Smooth muscle cell (in vitro differentiated cells): ENCODE measurements around the gene HSPA1L. TPM values are rescaled to one million over a fixed set of nuclear protein-coding genes. Genes with fewer than 3 reads are reported as not detected.

ENCODE experiments used
- DNase-seq: peaks from one replicate; lab custom pipeline; 2025; ENCODE audit not compliant: unreplicated experiment; lab: John Stamatoyannopoulos, UW
- H2AFZ ChIP-seq: fragments of 200-600 bp; sonication (generic); 2 replicates; pipeline ENCODE4 v1.6.0; 2016; ENCODE audit warnings: antibody characterized with exemption, low read depth, mild to moderate bottlenecking
- H3F3A ChIP-seq: fragments of 200-600 bp; sonication (generic); 2 replicates; pipeline ENCODE4 v1.6.0; 2017; ENCODE audit warnings: antibody characterized with exemption, low read depth
- H3K27ac ChIP-seq: fragments of 200-600 bp; sonication (generic); 2 replicates; pipeline ENCODE4 v1.5.1; 2016; ENCODE audit warnings: low read depth, mild to moderate bottlenecking
- H3K27me3 ChIP-seq: fragments of 200-600 bp; sonication (generic); 2 replicates; pipeline ENCODE4 v1.6.1; 2016; ENCODE audit warnings: low read depth, mild to moderate bottlenecking
- H3K36me3 ChIP-seq: fragments of 200-600 bp; sonication (generic); 2 replicates; pipeline ENCODE4 v1.5.1; 2016; ENCODE audit warnings: low read depth
- H3K4me1 ChIP-seq: fragments of 200-600 bp; sonication (generic); 2 replicates; pipeline ENCODE4 v1.5.1; 2016; ENCODE audit warnings: low read depth
- H3K4me2 ChIP-seq: fragments of 200-600 bp; sonication (generic); 2 replicates; pipeline ENCODE4 v1.6.0; 2016; ENCODE audit warnings: mild to moderate bottlenecking
- H3K4me3 ChIP-seq: fragments of 200-600 bp; sonication (generic); 2 replicates; pipeline ENCODE4 v1.5.1; 2016; ENCODE audit warnings: mild to moderate bottlenecking
- H3K79me2 ChIP-seq: fragments of 200-600 bp; sonication (generic); 2 replicates; pipeline ENCODE4 v1.6.0; 2016; ENCODE audit warnings: low read depth, mild to moderate bottlenecking
- H3K9ac ChIP-seq: fragments of 200-600 bp; sonication (generic); 2 replicates; pipeline ENCODE4 v1.6.0; 2016; ENCODE audit warnings: low read depth
- H3K9me3 ChIP-seq: fragments of 200-600 bp; sonication (generic); replicated peaks from 2 replicates; pipeline ENCODE4 v1.5.1; 2016; ENCODE audit warnings: low read depth
- H4K20me1 ChIP-seq: fragments of 200-600 bp; sonication (generic); 2 replicates; pipeline ENCODE4 v1.6.0; 2016; ENCODE audit warnings: low read depth
- WGBS: methylation state at CpG from one replicate; pipeline ENCODE4 v1.1.7; 2016; ENCODE audit warnings: low lambda C conversion rate; 5-methylcytosine and 5-hydroxymethylcytosine counted together
- polyA plus RNA-seq: library from polyadenylated mRNA; unstranded; fragments of >200 nt; fragmentation: Nextera tagmentation; extraction: Ambion mirVana; gene quantifications from 2 replicates; pipeline ENCODE4 v1.2.1, GENCODE V29; 2016
- total RNA-seq: library from RNA; depleted of rRNA; stranded (reverse); fragments of >200 nt; gene quantifications from 2 replicates; pipeline ENCODE4 v1.2.3, GENCODE V29; 2014
- TF ChIP-seq, protein P1 (sequence below): fragments of 200-600 bp; sonication (generic); IDR thresholded peaks from 2 replicates; pipeline ENCODE4 v1.5.1; 2017; ENCODE audit warnings: borderline replicate concordance, mild to moderate bottlenecking, antibody characterized with exemption; ENCODE audit not compliant: insufficient read depth, poor library complexity, severe bottlenecking

HSPA1L gene
- total and polyA plus RNA-seq, 2 experiments from 2014 or later, result 0.19 to 0.63 TPM

DNA sequence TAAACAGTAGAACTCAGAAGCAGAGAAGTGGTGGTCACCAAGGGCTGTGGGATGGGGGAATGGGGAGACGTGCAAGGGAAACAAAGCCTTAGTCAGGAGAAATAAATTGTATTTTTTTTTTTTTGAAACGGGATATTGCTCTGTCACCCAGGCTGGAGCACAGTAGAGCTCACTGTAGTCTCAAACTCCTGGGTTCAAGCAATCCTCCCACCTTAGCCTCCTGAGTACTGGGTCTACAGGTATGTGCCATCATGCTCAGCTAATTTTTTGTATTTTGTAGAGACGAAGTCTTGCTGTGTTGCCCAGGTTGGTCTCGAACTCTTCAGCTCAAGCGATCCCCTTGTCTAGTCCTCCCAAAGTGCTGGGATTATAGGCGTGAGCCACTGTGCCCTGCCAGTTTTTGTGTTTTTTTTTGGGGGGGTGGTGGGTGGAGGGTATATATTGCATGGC, 15.8 kb upstream of the HSPA1L start:
- peaks cover 14% of the 10 kb centered on the region for H3F3A ChIP-seq
- peaks cover 10% of the 10 kb centered on the region for H3K4me1 ChIP-seq
- no peaks in the 10 kb centered on the region for H3K36me3 ChIP-seq
- H3K9ac ChIP-seq, result peak overlapping the region; percentile 70
- H3K79me2 ChIP-seq, result peaks cover 34% of the 10 kb centered on the region
- WGBS, result 68% methylated on average over 6 of the region's 6 CpGs
- no peaks in the 10 kb centered on the region for H3K9me3 ChIP-seq
- no peak overlapping the region for H2AFZ ChIP-seq
- TF ChIP-seq, protein P1, sequence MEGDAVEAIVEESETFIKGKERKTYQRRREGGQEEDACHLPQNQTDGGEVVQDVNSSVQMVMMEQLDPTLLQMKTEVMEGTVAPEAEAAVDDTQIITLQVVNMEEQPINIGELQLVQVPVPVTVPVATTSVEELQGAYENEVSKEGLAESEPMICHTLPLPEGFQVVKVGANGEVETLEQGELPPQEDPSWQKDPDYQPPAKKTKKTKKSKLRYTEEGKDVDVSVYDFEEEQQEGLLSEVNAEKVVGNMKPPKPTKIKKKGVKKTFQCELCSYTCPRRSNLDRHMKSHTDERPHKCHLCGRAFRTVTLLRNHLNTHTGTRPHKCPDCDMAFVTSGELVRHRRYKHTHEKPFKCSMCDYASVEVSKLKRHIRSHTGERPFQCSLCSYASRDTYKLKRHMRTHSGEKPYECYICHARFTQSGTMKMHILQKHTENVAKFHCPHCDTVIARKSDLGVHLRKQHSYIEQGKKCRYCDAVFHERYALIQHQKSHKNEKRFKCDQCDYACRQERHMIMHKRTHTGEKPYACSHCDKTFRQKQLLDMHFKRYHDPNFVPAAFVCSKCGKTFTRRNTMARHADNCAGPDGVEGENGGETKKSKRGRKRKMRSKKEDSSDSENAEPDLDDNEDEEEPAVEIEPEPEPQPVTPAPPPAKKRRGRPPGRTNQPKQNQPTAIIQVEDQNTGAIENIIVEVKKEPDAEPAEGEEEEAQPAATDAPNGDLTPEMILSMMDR, result no peak
- no peak for DNase-seq
- H4K20me1 ChIP-seq, result peaks cover 9% of the 10 kb centered on the region
- peak overlapping the region; percentile 86 for H3K4me3 ChIP-seq
- no peaks in the 10 kb centered on the region for H3K27me3 ChIP-seq
- peak overlapping the region; percentile 94 for H3K4me2 ChIP-seq
- no peak overlapping the region for H3K27ac ChIP-seq

DNA sequence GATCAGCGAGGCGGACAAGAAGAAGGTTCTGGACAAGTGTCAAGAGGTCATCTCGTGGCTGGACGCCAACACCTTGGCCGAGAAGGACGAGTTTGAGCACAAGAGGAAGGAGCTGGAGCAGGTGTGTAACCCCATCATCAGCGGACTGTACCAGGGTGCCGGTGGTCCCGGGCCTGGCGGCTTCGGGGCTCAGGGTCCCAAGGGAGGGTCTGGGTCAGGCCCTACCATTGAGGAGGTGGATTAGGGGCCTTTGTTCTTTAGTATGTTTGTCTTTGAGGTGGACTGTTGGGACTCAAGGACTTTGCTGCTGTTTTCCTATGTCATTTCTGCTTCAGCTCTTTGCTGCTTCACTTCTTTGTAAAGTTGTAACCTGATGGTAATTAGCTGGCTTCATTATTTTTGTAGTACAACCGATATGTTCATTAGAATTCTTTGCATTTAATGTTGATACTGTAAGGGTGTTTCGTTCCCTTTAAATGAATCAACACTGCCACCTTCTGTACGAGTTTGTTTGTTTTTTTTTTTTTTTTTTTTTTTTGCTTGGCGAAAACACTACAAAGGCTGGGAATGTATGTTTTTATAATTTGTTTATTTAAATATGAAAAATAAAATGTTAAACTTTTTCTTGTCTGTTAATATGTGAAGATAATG, 14.7 kb upstream of the HSPA1L start:
- no peaks in the 10 kb centered on the region for H3K36me3 ChIP-seq
- H3K9ac ChIP-seq, result peak overlapping the region; percentile 70
- H3K4me1 ChIP-seq, result peaks cover 9% of the 10 kb centered on the region
- no peak overlapping the region for H3K27ac ChIP-seq
- DNase-seq, result no peak
- no peak overlapping the region for H2AFZ ChIP-seq
- H3K79me2 ChIP-seq, result peaks cover 22% of the 10 kb centered on the region
- H3K4me3 ChIP-seq, result peak overlapping the region; percentile 86
- 2% methylated on average over 14 of the region's 15 CpGs for WGBS
- H3K4me2 ChIP-seq, result peak overlapping the region; percentile 94
- TF ChIP-seq, protein P1, result peak; percentile 48
- peaks cover 17% of the 10 kb centered on the region for H3F3A ChIP-seq
- no peaks in the 10 kb centered on the region for H3K9me3 ChIP-seq
- no peaks in the 10 kb centered on the region for H3K27me3 ChIP-seq
- H4K20me1 ChIP-seq, result peaks cover 5% of the 10 kb centered on the region

DNA sequence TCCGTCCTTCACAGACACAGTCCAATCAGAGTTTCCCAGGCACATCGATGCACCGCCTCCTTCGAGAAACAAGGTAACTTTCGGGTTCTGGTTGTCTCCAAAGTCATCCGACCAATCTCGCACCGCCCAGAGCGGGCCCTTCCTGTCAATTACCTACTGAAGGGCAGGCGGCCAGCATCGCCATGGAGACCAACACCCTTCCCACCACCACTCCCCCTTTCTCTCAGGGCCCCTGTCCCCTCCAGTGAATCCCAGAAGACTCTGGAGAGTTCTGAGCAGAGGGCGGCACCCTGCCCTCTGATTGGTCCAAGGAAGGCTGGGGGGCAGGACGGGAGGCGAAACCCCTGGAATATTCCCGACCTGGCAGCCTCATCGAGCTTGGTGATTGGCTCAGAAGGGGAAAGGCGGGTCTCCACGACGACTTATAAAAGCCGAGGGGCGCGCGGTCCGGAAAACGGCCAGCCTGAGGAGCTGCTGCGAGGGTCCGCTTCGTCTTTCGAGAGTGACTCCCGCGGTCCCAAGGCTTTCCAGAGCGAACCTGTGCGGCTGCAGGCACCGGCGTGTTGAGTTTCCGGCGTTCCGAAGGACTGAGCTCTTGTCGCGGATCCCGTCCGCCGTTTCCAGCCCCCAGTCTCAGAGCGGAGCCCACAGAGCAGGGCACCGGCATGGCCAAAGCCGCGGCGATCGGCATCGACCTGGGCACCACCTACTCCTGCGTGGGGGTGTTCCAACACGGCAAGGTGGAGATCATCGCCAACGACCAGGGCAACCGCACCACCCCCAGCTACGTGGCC, 12.4 kb upstream of the HSPA1L start, which contains the start of gene HSPA1B:
Gene HSPA1B (plus strand): TSS at position 453 of the 794 bp plus-strand sequence. CDS start 213 bp downstream, at position 666.
- H2AFZ ChIP-seq, result peak within 1 kb of the TSS; percentile 51
- no peaks in the 10 kb centered on the region for H3K9me3 ChIP-seq
- H3K27me3 ChIP-seq, result no peaks in the 10 kb centered on the region
- no peaks in the 10 kb centered on the region for H3K36me3 ChIP-seq
- DNase-seq, result peak; percentile 94
- peak within 1 kb of the TSS; percentile 62 for H3K4me3 ChIP-seq
- H3K4me1 ChIP-seq, result peaks cover 9% of the 10 kb centered on the region
- WGBS, result under 1% methylated on average over 52 of the region's 56 CpGs
- peaks cover 5% of the 10 kb centered on the region for H4K20me1 ChIP-seq
- TF ChIP-seq, protein P1, result no peak
- peaks cover 12% of the 10 kb centered on the region for H3F3A ChIP-seq
- peak within 1 kb of the TSS; percentile 78 for H3K4me2 ChIP-seq
- peak within 1 kb of the TSS; percentile 57 for H3K27ac ChIP-seq
- H3K9ac ChIP-seq, result peak within 1 kb of the TSS; percentile 44
- H3K79me2 ChIP-seq, result peaks cover 21% of the 10 kb centered on the region
